ENCODE data around the gene MRPL24.
A peak's percentile ranks its signal among the peaks of the same experiment; 100 is the strongest.

The MRPL24 gene

DNA sequence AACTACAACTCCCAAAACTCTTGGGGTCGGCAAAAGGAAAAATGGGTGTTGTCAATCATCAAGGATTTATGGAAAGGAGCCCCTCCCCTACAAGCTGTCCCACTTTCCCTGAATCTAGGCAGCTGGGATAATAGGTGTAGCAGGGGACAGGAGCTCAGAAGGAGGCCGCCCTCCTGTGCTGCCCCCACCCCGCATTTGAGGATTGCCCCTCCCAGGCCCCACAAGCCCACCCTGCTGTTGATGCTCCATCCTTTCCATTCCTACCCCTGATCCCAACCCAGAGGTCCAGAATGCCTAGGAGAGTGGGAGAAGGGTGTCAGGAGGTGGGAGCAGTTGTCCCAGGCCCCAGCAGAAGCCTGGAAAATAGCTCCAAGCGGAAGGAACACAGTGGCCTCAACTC is 1.9 kb upstream of the MRPL24 start:
- DNase-seq: no peak

DNA sequence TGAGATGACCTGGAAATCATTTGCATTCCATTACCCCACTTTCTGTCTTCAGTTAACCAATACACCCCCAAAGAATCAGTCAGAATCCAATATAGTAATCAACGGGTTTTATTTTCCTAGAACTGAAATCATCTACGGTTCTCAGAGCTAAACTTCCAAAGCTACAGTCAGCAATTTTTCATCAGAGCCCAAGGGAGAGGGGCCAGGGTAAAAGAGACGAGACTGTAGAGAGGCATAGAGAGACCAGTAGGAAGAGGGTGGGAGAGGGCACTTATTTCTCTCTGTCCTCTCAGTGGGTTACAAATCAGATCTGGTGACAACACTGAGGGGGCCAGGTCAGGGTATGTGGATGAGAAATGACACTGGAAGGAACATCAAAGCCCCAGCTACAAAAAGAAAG is 1.1 kb upstream of the MRPL24 start:
- no peak for DNase-seq

GRCh38 chr1:156741481-156741983 is 644 bp upstream of the MRPL24 start:
- DNase-seq: no peak

DNA sequence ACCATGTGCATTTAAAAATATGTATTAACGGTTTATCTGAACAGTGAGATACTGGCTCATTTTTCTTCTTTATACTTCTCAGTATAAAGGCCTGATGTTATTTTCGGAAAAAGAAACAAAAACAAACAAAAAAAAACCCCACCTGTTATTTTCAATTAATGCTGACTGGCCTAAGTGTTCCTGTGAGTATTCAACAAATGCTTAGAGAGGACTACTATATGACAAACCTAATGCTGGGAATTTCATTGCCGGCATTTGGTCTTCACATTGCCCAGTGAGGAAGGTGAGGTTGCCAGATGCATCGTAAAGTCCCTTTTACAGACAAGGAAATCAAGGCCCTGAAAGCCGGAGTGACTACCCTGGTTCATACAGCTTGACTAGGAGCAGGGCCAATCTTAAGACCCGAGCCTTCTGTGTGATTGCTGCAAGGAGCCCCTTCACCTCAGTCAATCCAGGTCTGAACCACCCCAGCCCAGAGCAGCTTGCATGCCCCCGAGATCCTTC is 599 bp downstream of the MRPL24 start:
- DNase-seq: no peak

GRCh38 chr1:156738916-156739315 is 2.0 kb downstream of the MRPL24 start:
- DNase-seq: no peak

GRCh38 chr1:156738407-156738806 is 2.5 kb downstream of the MRPL24 start:
- DNase-seq: no peak

DNA sequence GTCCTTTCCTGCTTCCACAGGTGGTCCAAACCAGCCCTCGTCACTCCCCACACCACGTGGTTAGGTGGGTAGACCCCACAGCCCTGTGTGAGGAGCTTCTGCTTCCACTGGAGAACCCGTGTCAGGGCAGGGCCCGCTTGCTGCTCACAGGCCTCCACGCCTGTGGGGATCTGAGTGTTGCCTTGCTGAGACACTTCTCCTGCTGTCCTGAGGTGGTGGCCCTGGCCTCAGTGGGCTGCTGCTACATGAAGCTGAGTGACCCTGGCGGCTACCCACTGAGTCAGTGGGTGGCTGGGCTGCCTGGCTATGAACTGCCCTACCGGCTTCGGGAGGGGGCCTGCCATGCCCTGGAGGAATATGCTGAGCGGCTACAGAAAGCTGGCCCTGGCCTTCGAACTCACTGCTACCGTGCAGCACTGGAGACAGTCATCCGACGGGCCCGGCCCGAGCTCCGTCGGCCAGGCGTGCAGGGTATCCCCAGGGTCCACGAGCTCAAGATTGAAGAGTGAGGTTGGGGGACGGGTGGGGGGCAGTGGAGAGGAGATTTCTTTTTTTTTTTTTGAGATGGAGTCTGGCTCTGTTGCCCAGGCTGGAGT is 6.8 kb downstream of the MRPL24 start:
- DNase-seq: no peak

DNA sequence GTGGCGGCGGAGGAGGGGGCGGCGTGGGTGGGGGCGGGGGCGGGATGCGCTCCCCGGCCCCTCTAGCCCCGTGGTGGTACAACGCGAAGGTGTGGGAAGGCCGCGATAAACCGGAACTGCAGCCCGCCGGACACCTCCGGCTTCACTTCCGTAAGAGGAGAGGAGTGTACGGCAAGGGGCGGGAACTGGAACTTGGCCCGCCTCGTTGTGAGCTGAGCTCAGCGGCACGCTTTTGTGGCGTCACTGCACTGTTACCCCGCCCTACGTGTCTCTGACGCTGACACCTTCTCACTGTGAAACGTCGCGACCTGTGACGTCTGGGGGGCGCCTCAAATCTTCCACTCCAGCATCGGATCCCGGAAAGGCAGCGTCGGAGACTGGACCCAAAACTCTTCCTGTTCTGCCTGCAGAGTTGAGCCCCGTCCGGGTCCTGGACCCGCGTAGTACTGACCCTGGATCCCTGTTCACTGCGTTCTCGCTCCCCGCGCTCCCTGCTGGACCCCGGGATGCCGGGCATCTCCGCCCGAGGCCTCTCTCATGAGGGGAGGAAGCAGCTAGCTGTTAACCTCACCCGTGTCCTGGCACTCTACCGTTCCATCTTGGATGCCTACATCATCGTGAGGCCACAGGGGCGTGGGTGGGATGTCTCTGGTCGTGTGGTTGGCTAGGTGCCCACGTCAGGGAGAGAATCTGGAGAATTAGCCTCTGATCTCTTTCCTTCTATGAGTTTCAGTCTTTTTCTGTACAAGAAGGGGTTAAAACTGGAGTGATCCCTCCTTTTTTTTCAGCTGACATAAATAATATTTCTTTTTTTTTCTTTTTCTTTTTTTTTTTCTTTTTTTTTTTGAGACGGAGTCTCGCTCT is 12.1 kb downstream of the MRPL24 start, which contains the start of gene ISG20L2:
ISG20L2 (minus strand) TSS at position 168 of the 864 bp plus-strand sequence. CDS start 1,114 bp downstream, outside the sequence.
- DNase-seq: peak; percentile 98

DNA sequence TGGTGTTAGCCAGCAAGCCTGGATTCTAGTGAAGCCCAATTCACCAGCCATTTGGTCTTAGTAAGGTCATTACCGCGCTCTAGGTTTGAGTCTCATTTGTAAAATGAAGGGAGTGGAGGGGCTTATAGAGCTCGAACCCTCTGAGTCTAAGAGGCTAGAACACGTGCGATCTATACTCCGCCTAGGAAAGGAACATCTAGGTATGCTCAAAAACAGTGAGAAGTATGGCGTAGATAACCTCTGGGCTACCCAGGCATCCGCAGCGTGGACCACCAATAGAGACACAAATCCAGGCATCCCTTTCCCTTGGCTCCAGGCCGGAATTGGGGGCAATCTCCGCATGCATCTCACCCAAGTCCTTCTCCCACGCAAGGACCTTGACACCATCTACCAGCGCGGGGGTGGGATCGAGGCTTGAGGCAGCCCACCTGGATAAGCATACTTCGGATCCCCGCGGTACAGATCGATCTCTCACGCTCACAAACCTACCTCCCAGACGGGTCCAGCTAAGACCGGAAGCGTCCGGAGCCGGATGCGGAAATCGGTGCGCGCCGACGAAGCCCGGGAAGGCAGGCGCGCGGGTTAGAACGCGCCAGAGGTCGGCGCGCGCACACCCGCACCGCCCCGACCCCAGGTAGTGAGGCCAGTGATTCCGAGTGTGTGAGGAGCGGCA is 12.8 kb downstream of the MRPL24 start, which contains the start of gene METTL25B:
METTL25B (plus strand) TSS at position 544 of the 673 bp plus-strand sequence. CDS start 636 bp downstream, outside the sequence.
- DNase-seq: peak; percentile 93

DNA sequence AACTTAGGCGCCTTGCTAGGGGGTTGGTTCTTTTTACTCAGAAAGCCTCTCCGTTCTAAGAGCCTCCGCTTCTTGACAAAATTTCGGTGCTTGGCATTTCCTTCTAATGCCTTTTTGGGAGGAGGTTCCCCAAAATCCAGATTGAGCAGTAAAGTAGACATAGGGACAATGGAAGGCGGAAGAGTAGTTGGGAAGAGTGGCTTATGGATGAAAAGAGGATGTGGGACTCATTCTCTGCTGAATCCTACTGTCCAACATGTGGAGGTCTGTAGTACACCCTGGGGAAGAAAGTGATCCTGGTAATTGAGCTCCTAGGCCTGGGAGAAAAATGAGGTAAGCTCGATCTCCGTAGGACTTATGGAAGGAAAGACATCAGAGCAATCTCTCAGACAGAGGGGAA is 13.4 kb downstream of the MRPL24 start:
- DNase-seq: no peak

GRCh38 chr1:156726549-156727226 is 14.2 kb downstream of the MRPL24 start:
- DNase-seq: peak; percentile 87

DNA sequence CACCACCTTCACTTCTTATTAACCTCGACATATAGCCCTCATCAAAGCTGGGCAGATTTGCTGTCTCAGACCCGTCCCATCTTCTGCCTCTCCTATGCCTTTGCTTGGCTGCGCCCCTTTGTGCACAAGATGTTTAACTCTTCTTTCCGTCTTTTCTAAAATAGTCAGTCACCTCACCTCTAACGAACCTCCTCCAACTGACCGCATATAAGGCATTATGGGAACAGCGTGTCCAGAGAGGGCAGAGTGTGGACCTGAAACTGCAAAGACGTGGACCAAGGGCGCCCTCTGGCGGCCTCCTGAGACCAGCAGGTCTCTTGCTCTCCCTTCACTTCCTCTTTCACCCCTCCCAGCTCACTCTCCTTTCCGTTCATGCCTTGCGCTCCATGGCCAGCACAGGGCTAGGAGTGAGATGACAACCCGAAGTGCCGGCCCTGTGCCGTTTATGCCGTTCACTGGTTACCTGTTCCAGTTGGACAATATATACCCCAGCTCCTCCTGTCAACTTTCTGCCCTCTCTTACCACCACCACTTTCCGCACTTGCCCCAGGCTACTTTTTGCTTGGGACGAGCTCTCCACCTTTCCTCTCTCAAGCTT is 15.1 kb downstream of the MRPL24 start:
- DNase-seq: peak; percentile 85

DNA sequence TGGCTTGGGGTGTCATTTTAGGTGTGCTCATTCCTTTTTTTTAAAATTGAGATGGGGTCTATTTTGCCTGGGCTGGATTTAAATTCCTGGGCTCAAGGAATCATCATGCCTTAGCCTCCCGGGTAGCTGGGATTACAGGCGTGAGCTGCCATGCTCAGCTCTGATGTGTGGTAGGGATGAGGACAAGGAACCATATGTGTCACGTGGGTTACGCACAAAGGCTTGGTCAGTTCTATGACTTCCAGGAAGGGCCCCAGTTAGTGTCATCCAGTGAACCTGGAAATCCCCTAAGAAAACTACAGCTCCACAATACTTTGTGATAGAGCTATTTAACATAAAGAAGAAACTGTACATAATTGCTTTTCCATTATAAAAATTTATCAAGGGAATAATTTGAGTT is 19.4 kb downstream of the MRPL24 start:
- no peak for DNase-seq

GRCh38 chr1:156721131-156721530 is 19.8 kb downstream of the MRPL24 start:
- no peak for DNase-seq

- DNase-seq: peak; percentile 39
Observed at GRCh38 chr1:156717351-156717750, 23.5 kb downstream of the MRPL24 start.

- DNase-seq: no peak
Observed at GRCh38 chr1:156714830-156715229, 26.1 kb downstream of the MRPL24 start.

GRCh38 chr1:156712626-156713025 is 28.3 kb downstream of the MRPL24 start:
- DNase-seq: no peak

- no peak for DNase-seq
Observed at GRCh38 chr1:156711011-156711817, 29.7 kb downstream of the MRPL24 start.

DNA sequence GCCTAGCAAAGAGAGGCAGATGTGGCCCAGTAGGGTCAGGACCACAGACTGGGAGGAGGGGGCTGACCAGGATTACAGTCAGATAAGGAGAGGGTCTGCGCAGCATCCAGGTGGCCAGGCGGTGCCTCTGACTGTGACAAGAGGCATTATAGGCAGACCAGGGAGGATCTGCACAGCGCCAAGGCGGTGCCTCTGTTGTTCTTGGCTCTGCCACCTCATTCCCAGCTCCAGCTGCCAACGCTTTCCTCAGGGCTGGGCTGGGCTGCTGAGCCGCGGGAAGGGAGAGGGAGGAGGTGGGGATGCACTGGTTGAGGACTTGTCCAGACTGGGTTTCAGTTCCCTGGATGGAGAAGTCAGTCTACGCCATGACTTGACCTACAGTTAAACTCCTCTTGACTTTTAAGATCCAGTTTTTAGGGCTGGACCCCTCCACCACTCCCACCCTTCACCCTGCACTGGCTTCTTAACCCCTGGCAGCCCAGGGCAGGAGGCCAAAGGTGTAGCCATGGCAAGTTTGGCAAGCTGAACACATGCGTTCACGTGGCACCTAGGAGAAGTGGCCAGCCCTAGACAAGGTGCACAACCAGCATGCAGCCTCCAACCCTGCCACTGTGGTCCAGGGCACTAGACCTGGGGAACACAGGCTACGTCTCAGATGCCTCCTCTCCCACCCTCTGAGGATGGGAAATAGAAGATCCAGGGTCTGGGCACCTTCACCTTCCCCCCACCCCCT is 31.0 kb downstream of the MRPL24 start:
- DNase-seq: peak; percentile 83

DNA sequence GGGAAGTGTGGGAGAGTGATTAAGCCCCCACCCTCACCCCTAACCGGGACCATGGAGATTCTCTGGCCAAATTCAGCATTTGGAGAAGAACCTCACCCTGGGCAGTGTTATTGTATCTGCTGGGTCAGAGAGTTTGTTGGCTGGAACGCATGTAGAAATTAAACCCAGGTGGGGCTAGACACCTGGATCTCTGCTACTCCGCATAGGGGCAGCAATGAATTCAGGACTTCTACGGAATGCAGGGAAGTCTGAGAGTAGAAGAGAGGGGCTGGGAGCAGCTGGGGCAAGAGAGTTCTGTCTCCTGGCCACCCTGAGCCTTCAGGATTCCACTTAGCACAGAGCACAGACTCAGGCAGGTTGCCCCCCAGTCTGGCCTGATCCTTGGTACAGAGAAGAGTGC is 31.9 kb downstream of the MRPL24 start:
- no peak for DNase-seq

All from NCI-H1694 treated with DMSO at 0.1 percent for 48 hours (cell line).